ENCODE data around the gene SPATA31C1.

GRCh38 chr9:87963770-87964169, 46.0 kb downstream of the SPATA31C1 start:
- TF ChIP-seq, protein P1, sequence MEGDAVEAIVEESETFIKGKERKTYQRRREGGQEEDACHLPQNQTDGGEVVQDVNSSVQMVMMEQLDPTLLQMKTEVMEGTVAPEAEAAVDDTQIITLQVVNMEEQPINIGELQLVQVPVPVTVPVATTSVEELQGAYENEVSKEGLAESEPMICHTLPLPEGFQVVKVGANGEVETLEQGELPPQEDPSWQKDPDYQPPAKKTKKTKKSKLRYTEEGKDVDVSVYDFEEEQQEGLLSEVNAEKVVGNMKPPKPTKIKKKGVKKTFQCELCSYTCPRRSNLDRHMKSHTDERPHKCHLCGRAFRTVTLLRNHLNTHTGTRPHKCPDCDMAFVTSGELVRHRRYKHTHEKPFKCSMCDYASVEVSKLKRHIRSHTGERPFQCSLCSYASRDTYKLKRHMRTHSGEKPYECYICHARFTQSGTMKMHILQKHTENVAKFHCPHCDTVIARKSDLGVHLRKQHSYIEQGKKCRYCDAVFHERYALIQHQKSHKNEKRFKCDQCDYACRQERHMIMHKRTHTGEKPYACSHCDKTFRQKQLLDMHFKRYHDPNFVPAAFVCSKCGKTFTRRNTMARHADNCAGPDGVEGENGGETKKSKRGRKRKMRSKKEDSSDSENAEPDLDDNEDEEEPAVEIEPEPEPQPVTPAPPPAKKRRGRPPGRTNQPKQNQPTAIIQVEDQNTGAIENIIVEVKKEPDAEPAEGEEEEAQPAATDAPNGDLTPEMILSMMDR (IDR thresholded peaks at IDR 0.05; ENCODE audit: low read length): no peak
- no peak for TF ChIP-seq EZH2 (optimal IDR thresholded peaks at IDR 0.05; ENCODE audit: low read depth, low read length)

All from MM.1S (cell line).